IPS-18c (cell line): ENCODE results near the gene OR5A1.

Source experiments
- H3K4me3 ChIP-seq: 2 replicates; pipeline ENCODE4 v1.7.0; 2013; ENCODE audit warnings: low read depth, mild to moderate bottlenecking, low read length, moderate library complexity; ENCODE audit not compliant: insufficient read depth
- H3K9me3 ChIP-seq: one replicate; pipeline ENCODE4 v1.6.1; 2013; ENCODE audit warnings: mild to moderate bottlenecking, low read length, moderate library complexity; ENCODE audit not compliant: control insufficient read depth, insufficient read depth

OR5A1 gene

DNA sequence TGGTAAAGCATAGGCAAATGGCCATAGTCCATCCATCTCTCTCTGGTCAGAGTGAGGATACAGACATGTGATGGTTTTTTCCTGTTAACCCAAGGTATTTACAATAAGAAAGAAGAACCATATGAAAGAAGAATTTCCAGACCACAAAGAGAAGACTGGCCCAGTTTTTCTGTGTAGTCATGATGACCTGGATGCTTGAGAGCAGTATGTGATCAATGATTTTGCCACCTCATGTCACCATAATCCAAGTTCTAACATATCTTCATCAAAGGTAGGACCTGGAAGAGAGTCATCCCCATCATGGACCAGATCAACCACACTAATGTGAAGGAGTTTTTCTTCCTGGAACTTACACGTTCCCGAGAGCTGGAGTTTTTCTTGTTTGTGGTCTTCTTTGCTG, 20.4 kb downstream of the OR5A1 start, which contains the start of gene OR4D6:
Gene OR4D6, plus strand, starts transcription at position 301 of the 400 bp plus-strand sequence. Its CDS starts 0 bp downstream, at position 301.
- Histone ChIP-seq H3K9me3 (peaks cover 2% of the 10 kb centered on the region), H3K4me3 (no peak within 1 kb of the TSS)

DNA sequence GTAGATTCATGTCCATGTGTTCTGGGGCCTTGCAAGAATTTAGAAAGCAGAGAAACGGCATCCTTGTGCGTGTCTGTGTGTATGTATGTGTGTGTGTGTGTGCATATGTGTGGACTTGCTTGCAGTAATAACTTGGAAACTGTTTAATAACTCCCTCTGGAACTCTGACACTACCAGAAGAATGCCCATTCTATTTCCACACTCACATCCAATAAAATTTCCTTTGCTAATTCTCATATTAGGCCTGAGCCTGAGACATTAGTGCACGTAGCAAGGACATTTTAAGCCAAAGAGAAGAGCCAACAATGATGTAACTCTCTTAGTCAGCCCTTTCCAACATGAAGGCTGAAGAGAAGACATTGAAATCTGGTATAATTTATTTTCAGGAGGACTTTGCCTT, 23.6 kb downstream of the OR5A1 start:
- H3K4me3 ChIP-seq = no peak overlapping the region
- peaks cover 2% of the 10 kb centered on the region for H3K9me3 ChIP-seq

DNA sequence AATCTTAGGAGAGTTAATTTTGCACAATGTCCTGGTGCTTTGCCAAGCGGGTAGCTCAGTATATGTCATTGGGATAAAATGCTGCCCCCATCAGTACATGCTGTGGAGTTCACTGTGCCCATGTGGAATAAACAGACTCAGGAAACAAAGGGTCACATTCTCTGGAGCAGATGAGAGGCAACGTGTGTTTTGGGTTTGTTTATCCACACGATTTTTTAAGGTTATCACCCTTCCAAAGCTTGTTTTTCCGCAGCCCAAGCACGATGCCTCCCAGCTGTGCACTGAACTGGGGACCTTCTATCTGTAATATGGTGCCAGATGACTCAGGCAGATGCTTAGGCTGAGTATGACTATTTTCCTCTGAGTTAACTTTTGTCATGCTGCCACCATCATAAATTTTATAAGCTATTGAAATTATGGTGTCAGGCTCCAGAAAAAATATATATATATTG, 26.9 kb downstream of the OR5A1 start:
- Histone ChIP-seq H3K9me3 (no peaks in the 10 kb centered on the region), H3K4me3 (no peak overlapping the region)

DNA sequence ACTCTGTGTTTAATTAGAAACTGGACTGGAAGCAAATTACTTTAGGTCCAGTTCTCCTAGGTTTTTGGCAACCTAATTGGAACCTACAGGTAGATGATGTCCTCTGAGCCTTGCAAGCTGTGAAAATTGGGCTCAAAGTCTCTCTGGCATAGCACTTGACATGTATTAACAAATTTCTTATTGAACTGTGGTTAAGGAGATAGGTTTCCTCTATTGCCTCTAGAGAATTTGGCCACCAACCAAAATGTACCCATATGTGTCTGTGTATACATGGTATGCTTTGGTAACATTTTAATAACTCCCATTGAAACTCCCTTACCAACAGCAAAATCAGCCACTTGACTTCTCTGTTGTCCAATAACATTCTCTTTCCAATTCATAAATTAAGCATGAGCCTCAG, 36.7 kb downstream of the OR5A1 start, which contains the start of gene OR4D10:
Gene OR4D10, plus strand, starts transcription at position 301 of the 400 bp plus-strand sequence. CDS start 4,115 bp downstream, outside the sequence.
- Histone ChIP-seq H3K4me3 (no peak within 1 kb of the TSS), H3K9me3 (no peaks in the 10 kb centered on the region)

GRCh38 chr11:59475176-59475575, 38.9 kb downstream of the OR5A1 start:
- no peak overlapping the region for H3K4me3 ChIP-seq
- no peaks in the 10 kb centered on the region for H3K9me3 ChIP-seq

DNA sequence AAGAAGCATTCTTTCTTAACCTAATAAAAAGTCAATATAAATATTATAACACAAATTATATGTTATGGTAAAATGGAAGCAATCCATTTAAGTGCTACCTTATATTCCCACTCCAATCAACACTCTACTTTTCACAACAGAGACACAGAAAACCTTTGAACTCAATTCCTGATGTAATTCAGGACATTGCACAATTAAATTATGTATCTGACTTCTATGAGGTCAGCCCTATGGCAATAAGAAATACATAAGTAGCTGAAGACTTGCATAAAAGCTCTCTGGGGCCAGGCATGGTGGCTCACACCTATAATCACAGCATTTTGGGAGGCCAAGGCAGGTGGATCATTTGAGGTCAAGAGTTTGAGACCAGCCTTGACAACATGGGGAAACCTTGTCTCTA, 43.6 kb downstream of the OR5A1 start:
- Histone ChIP-seq H3K4me3 (no peak overlapping the region), H3K9me3 (no peaks in the 10 kb centered on the region)

- Histone ChIP-seq H3K9me3 (no peaks in the 10 kb centered on the region), H3K4me3 (no peak overlapping the region)
These were observed 44.1 kb downstream of the OR5A1 start for GRCh38 chr11:59480359-59480758.
